ENCODE results near the gene NDUFB2.
"Not testable (repeated sequence)": the region's sequence is repeated elsewhere in the genome, so short reads cannot be mapped to it uniquely, and the experiment has no call there.

NDUFB2 gene

DNA sequence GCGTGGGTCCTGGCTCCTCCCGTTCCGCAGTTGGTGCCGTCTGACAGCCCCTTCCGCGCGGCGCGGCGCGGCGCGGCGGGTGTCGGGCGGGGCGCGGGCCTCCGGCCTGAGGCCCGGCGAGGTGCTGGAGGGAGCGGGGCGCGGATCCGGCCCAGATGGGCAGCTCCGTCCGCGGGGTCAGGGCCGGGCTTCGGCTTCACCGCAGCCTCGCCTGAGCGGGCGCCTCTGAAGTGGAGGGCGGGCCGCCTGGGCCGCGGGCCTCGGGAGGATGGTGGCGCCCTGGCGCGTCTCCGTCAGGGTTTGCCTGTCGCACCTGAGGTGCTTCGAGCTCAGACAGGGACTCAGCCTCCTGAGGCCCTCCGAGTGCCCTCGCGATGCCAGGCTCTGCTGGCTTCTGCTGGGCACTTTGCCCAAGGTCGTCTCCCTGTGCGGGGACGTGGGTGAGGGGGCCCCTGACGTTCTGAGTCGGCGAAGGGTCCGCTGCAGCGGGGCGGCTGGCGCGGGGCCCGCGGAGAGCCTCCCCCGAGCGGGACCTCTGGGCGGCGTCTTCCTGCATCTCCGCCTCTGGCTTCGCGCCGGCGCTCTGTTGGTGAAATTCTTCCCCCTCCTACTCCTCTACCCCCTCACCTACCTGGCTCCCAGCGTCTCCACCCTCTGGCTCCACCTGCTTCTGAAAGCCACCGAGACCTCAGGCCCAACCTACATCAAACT, 23.3 kb upstream of the NDUFB2 start:
- no peak for FAIRE-seq

GRCh38 chr7:140673774-140674155, 22.7 kb upstream of the NDUFB2 start:
- no peak for FAIRE-seq

- no peak for FAIRE-seq
These were observed 22.1 kb upstream of the NDUFB2 start for GRCh38 chr7:140674356-140674800.

DNA sequence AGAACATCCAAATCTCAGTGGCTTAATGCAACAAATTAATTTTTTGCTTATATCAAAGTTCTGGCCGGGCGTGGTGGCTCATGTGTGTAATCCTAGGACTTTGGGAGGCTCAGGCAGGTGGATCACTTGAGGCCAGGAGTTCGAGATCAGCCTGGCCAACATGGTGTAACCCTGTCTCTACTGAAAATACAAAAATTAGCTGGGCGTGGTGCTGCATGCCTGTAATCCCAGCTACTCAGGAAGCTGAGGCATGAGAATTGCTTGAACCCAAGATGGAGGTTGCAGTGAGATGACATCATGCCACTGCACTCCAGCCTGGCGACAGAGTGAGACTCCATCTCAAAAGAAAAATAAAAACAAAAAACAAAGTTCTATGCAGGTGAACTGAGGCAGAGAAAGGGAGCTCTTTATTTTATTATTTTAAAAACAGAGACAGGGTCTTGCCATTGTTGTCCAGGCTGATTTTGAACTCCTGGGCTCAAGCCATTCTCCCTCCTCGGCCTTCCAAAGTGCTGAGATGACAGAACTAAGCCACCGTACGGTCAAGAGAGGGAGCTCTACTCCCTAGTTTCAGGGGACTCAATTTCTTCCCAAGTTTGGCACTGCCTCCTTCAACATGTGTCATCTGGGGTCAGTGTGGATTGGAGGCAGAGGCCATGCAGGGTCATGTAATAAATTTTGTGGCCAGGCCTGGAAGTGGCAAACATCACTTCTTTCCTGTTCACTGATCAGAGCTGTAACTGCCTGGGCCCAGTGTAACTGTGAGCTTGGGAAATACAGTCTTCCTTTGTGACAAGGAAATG, 21.4 kb upstream of the NDUFB2 start:
- no peak for FAIRE-seq

GRCh38 chr7:140675726-140676125, 20.8 kb upstream of the NDUFB2 start:
- FAIRE-seq = no peak

GRCh38 chr7:140676306-140676705, 20.2 kb upstream of the NDUFB2 start:
- no peak for FAIRE-seq

DNA sequence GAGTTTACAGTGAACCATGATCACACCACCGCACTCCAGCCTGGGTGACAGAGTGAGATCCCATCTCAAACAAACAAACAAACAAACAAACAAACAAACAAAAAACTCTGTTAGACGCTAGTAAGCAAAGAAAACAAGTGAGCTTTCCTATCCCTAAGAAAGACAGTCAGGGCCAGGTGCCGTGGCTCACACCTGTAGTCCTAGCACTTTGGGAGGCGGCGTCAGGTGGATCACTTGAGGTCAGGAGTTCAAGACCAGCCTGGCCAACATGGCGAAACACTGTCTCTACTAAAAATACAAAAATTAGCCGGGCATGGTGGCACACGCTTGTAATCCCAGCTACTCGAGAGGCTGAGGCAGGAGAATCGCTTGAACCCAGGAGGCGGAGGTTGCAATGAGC, 19.6 kb upstream of the NDUFB2 start:
- not testable (repeated sequence) for FAIRE-seq

DNA sequence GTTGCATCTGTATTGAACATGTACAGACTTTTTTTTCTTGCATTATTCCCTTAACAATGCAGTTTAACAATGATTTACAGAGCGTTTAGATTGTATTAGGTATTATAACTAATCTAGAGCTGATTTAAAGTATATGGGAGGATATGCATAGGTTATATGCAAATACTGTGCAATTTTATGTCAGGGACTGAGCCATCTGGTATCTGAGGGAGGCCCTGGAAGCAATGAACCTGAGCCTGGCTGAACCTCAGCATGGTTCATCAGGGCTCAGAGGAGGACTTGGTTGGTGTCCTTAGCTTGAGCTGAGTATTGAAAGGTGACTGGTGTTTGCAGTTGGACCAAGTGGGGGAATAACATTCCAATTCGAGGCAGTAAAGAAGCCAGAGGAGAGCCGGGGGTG, 19.0 kb upstream of the NDUFB2 start:
- no peak for FAIRE-seq

DNA sequence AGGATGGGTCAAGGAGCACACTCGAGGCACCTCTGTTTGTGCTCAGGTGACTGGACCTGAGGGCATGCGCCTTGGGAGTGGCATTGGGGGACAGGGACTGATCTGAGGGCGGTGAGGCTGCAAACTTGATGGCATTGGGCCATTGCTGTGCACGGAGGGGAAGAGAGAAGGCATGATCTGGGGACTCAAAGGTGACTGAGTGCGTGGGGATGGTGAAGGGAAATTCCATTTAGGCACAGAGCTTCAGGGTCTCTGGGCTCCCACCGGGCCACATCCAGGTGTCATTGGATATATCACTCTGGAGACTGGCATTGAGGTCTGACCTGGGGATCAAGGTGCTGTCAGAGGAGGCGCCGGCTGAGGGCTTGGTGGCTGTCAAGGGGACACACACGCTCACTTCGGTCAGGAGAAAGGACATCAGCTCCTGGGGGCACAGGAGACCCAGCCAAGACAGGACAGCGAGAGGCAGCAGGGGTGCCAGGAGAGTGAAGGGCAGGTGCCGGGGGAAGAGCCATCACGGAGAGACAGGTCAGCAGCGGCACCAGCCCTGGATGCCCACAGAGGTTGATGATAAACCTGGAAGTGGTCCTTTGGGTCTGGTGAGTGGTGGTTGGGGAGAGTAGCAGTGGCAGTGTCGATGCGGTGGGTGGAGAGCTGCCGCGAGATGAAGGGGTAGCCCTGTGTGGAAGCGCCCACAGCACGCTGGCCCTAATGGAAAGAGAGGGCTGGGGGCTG, 18.3 kb upstream of the NDUFB2 start:
- FAIRE-seq = no peak

DNA sequence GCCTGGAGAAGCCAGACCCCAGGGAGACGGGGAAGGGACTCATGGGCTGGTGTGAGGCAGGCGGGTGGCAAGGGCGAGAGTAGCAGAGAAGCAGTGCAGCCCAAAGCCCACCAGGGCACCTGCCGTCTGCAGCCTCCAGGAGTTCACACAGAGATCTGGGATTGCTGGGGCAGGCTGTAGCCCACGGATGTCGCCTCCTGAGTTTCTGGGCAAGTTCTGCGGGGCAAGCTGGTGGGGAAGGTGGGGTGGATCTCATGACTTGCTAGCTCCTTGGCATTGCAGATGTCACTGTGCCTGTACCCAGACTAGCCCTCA, 17.7 kb upstream of the NDUFB2 start:
- FAIRE-seq = no peak

DNA sequence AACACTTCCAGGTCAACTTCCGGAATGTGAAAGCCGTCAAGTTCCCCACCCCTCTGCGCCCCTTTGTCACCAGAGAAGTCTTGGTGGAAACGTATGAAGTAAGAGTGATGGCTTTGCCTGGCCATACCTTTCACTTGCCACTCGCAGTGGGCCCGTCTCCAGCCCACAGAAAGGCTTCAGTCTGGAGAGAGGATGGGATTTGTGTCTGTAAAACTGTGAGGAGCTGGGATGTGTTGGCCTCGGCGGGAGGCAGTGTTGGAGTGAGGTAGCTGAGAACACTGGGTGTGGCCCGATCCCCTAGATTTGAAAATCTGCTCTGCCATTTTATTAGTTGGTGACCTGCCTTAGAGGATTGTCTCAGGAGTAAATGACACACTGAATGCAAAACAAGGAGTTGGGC, 17.3 kb upstream of the NDUFB2 start:
- FAIRE-seq = no peak

- FAIRE-seq = no peak
These were observed 15.6 kb upstream of the NDUFB2 start for GRCh38 chr7:140680886-140681285.

- no peak for FAIRE-seq
These were observed 14.7 kb upstream of the NDUFB2 start for GRCh38 chr7:140681766-140682165.

DNA sequence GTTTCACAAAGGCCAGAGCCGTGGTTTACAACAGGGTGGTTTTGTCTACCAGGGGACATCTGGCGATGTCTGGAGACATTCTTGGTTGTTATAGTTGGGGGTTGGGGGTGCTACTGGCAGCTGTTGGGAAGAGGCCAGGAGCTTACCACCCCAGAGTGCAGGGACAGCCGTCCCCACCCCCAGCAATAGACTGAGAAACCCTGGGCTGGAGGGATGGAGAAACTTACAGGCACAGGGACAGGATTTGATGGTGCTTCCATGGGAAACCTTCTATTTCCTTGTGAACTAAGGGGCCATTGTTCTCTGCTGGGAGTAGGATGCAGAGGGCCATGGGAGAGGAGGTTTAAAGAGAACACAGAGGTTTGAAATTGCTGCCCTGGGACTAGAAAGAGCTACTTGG, 12.9 kb upstream of the NDUFB2 start:
- FAIRE-seq = no peak

- no peak for FAIRE-seq
These were observed 12.2 kb upstream of the NDUFB2 start for GRCh38 chr7:140684066-140684950.

DNA sequence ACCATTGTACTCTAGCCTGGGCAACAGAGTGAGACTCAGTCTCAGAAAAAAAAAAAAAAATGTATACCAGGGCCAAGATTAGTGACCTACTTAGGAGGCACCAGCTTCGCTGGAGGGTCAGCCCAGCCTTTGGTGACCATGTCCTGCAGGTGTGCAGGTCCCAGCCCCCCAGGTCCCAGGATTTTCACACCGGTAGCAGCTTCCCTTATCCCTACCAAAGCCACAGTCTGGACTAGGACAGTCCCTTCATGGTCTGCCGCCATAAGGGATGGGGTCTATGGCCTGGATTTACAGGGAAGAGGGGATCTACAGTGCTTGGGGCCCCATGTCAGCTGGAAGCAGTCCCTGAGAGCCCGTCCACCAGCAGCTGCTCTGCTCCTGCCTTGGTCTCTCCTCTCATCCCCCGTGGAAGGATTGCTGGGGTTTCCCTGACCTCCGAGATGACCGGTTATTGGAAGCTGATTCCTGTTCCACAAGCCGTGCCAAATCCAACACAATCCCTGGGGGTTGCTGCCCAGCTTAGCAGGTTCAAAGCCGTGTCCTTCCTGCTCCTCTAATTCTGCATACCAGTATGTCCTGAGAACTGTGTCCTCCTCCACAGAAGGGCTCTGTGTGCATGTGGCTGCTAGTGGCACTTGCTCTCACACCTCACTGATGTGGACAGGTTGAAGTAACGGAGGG, 11.0 kb upstream of the NDUFB2 start:
- no peak for FAIRE-seq

- no peak for FAIRE-seq
These were observed 9.6 kb upstream of the NDUFB2 start for GRCh38 chr7:140686921-140687320.

DNA sequence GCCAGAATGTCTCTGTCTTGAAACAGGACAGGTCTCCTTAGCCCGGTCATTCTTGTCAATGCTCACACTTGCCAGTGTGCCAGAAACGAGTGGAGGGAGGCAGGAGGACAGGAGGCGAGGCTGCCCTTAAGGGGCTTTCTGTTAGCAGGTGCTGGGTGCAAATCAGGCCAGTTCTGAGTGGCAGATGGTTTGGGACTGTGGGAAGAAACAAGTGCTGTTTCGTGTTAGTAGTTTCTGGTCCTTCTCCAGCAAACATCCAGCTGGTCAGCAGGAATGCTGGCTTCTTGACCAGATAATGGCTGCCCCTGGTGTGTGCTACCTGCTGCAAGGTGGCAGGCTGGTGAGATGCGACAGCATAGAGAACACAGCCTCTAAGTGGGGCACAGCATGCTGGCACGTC, 8.2 kb upstream of the NDUFB2 start:
- FAIRE-seq = no peak

DNA sequence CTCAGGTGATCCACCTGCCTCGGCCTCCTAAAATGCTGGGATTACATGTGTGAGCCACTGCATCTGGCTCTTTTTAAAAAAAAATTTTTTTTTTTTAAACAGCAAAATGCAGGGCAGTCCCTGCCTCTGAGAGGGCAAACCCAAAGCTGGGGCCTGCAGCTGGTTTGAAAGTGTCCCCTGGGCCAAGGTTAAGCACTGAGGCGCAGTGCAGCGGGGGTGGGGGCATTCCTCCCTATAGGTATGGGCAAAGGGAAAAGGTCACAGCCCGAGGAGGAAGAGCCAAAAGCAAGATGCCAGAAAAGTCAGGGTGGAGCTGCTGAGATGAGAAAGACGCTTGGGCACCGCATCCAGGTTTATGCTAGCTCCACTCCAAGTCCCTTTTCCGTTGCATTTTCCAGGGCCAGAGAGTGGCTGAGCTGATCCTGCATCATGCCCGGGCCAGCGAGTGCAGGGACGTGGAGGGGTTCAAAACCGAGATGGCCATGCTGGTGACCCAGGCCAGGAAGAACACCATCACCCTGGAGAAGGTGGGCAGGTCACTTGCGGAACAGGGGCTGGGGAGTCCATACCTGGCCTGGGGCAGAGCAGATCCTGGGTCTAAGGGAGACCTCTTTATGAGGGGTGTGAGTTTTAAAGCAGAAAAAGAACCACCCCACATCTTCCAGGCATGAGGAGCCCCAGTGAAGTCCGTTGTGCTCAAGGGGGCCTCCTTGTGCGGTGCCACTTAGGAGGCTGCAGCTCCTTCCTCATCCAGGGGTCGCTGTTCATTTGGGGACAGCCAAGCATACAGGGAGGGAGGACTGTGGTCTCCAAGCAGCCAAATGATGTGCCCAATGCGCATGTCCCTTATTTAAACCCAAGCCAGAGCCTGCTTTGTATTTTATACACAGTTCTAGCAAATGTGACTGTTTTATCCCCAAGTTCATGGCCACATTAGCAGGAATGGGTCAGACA, 7.0 kb upstream of the NDUFB2 start:
- FAIRE-seq = no peak

DNA sequence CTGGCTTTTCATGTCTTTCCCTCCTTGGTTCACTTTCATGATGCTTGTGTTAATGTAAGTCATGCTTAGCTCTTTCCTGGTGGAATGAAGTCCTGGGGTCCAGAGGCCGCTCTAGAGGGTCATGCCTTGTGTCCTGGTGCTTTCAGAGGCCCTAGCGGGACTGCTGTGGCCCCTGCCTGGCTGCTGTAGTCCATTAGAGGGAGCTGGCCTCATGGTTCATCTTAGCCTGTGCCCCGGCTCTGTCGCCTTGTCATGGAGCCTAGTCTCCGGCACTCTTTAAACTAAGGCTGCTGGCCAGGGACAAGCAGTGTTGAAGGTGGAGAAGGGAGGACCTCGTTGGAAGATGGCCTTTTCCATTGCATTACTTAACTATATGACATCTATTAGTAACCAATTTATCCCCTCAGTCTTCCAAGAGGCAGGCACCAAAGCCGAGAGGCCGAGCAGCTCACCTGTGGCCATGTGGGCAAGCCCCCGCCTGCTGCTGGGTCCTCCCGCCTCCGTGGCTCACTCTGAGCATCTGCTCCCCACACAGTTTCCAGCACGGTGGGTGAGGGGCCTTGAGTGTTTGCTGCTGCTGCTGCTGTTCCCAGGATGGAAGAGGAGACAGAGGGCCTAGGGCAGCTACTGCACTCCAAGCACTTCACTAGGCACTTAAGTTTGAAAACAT, 5.0 kb upstream of the NDUFB2 start:
- FAIRE-seq = no peak

- FAIRE-seq = not testable (repeated sequence)
These were observed 2.7 kb upstream of the NDUFB2 start for GRCh38 chr7:140693849-140694248.
